HG03354 (cell line): ENCODE results near the gene CALCR.
"Not testable (repeated sequence)": the region's sequence is repeated elsewhere in the genome, so short reads cannot be mapped to it uniquely, and the experiment has no call there.

ENCODE experiments used
- ATAC-seq: cut with Tn5 transposase; IDR thresholded peaks from one replicate; pipeline ENCODE4 v1.9.1; 2021; ENCODE audit warnings: mild to moderate bottlenecking; ENCODE audit not compliant: unreplicated experiment, poor library complexity, severe bottlenecking

The CALCR gene

DNA sequence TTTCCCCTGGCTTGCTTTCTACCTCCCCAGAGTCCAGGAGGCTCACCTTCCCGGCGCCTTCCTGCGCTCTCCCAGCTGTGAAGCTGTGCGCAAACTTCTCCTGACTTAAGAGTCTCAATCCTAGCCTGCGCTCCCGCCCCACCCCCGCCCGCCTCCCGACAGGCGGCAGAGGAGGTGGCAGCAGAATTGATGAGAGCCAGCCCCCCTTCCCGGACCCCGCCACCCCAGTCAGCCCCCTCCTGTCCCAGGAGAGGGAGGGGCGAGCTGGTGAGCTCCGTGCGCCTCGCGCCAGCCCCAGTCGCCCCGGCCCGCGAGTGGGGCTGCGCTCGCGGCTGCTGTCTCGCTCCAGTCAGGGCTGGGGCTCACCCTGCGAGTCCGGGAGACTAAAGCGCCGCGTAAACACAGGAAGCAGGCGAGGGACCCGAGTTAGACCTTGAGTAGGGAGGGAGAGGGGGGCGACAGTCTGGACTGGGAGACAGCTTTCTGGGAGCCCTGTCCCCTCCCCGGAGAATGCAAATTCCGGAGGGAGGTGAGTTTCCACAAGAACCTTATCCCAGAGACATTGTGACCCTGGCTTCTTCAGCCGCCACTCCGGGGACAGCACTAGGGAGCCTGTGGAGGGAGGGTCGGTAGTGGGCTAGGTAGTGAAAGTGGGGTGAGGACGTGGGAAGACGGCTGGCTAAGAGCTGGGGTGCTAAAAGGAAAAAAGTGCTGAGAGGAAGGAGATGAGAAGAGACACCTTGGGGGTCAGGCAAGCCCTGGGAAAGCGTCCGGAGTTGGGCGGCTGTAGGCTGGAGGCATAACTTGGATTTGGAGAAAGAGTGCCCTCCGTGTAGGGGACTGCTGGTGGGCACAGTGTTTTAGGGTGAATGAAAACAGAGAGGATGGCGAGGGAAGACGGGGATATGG, at the start of gene CALCR:
Gene CALCR, minus strand, starts transcription at position 79 of the 909 bp plus-strand sequence. CDS start 87,743 bp downstream, outside the sequence.
- ATAC-seq: no peak

DNA sequence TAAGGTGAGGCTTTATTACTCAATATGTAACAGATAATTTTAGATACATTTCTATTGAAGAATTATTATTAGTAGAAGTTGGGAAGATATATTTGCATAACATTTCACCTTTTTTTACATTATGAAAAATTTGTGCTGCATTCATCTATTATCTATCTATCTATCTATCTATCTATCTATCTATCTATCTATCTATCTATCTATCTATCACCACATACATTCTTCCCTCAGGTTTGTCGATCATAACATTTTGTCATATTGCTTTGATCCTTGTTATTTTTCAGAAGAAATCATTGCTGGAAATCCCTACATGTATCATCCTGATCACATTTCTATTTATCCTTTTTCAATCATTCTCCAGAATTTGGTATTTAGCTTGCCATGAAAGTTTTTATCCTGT, 49.3 kb upstream of the CALCR start:
- no peak for ATAC-seq

DNA sequence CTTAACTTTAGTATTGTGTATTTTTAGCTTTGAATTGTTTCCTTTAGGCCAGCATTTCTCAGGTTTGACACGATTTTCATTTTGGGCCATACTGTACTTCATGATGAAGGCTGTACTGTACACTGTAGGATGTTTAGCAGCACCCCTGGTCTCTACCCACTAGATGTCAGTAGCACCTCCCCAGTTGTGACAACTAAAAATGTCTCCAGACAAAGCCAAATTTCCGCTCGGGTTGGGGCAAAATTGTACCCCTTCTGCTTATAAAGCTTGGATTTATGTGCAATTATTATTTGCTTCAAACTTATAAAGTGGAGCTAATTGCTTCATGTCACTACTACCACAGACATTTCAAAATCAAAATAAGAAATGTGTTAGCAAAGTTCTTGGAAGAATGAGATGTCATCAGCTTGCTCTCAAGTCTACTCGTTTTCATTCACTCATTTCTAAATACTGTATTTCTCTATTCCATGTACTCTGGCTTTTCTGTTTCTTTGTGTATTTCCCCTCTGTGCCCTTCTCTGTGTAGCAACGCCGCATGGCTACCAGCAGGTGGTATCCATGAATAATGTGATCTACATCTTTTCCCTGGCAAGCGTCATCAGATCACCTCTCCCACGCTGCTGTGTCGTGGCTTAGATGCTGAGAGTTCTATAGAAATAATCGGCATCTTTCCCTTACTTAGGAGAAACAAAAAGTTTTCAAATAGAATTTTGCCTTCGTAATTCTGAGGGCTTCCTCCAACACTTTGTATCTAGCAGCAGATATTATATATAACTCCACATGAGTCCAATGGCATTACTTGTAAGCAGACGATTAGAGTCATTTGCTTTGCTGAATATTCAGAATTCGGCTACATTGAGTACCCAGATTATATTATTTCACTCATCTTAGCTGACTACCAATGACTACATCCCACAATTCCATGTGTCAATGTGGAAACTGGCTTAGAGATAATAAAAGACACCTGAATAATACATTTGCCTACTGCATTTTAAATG, 47.8 kb upstream of the CALCR start:
- no peak for ATAC-seq

- no peak for ATAC-seq
Observed at GRCh38 chr7:93620864-93621263, 46.3 kb upstream of the CALCR start.

DNA sequence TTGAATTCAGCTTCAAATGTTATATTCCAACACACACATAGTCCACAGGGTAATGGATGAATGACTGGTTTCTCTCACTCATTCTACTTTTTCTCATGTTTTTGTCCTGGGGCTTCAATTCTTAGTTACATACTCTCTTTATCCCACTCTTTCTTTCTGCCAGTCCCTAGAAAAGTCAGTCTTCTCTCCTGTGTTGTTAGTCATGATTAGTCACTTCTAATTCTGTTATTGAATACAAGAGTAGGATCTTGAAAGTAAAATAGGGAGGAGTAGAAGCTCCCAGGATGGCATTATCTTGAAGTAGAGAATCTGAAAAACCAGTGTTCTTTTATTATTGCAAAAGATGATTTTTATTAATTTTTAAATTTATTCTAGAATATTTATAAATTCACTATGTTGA, 45.5 kb upstream of the CALCR start:
- ATAC-seq: no peak

- ATAC-seq: no peak
Observed at GRCh38 chr7:93601363-93601762, 26.8 kb upstream of the CALCR start.

DNA sequence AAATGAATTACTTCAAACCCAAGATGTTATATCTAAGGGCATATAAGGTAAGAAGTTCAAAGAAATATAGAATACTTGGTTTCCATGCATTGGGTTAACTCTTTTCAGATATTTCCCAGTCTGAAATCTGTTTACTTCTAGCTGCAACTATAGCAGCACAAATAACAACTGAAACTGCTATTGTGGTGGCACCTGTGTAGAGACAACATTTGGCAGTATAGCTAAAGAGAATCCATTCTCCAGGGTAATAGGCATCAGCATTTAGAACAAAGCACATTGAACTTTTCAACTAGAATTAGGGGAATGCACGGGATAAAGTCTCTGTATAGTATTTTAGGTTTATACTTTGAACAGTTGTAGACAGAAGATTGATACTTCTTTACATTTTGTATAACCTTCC, 19.7 kb upstream of the CALCR start:
- peak; percentile 50 for ATAC-seq

GRCh38 chr7:93592588-93593266, 18.2 kb upstream of the CALCR start:
- no peak for ATAC-seq

- ATAC-seq: not testable (repeated sequence)
Observed at GRCh38 chr7:93591224-93592050, 16.9 kb upstream of the CALCR start.

DNA sequence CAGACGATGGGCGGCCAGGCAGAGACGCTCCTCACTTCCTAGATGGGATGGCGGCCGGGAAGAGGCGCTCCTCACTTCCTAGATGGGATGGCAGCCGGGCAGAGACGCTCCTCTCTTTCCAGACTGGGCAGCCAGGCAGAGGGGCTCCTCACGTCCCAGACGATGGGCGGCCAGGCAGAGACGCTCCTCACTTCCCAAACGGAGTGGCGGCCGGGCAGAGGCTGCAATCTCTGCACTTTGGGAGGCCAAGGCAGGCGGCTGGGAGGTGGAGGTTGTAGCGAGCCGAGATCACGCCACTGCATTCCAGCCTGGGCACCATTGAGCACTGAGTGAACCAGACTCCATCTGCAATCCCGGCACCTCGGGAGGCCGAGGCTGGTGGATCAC, 11.9 kb upstream of the CALCR start:
- ATAC-seq: not testable (repeated sequence)

- ATAC-seq: not testable (repeated sequence)
Observed at GRCh38 chr7:93585694-93586478, 11.4 kb upstream of the CALCR start.

DNA sequence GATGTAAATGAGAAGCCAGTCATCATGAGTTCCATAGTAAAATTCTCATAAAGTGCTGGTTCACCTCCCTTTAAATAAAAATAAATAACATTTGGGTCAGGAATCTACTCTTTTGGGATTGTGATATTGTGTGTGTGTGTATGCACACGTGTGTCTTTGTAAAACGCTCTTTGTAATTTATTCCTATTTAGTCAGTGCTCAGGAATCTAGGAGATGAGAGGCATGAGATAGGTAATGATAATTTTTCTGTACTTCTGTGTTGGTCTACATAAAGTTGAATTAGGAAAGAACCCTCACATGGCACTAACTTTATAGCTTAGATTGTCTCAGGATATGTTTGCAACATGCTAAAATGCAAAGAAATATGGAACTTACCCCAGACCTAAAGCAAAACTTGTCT, 4.9 kb upstream of the CALCR start:
- no peak for ATAC-seq

- ATAC-seq: no peak
Observed at GRCh38 chr7:93578762-93579161, 4.2 kb upstream of the CALCR start.

GRCh38 chr7:93575555-93576399, 1.3 kb upstream of the CALCR start:
- no peak for ATAC-seq

- ATAC-seq: no peak
Observed at GRCh38 chr7:93574269-93574645, 267 bp downstream of the CALCR start.

- ATAC-seq: no peak
Observed at GRCh38 chr7:93569189-93569588, 5.3 kb downstream of the CALCR start.

GRCh38 chr7:93566876-93567275, 7.6 kb downstream of the CALCR start:
- ATAC-seq: no peak
